Activated CD4-positive, alpha-beta T cell treated with anti-CD3 and anti-CD28 coated beads for 48 hours (primary cell): Measurements from ENCODE around the gene VGLL4.
"Not testable (repeated sequence)": the region's sequence is repeated elsewhere in the genome, so short reads cannot be mapped to it uniquely, and the experiment has no call there.

ENCODE experiments used
- DNase-seq: peaks from one replicate; pipeline ENCODE4 v3.0.0-alpha.2; 2020

The VGLL4 gene

GRCh38 chr3:11582191-11582968, 61.3 kb downstream of the VGLL4 start:
- DNase-seq = peak; percentile 24

GRCh38 chr3:11581237-11582190, 62.2 kb downstream of the VGLL4 start:
- DNase-seq = no peak

- DNase-seq = no peak
These were observed 63.1 kb downstream of the VGLL4 start for GRCh38 chr3:11580645-11581044.

GRCh38 chr3:11578169-11578568, 65.5 kb downstream of the VGLL4 start:
- no peak for DNase-seq

GRCh38 chr3:11576453-11576852, 67.3 kb downstream of the VGLL4 start:
- DNase-seq = no peak

- no peak for DNase-seq
These were observed 68.0 kb downstream of the VGLL4 start for GRCh38 chr3:11575677-11576076.

GRCh38 chr3:11574981-11575669, 68.6 kb downstream of the VGLL4 start:
- no peak for DNase-seq

GRCh38 chr3:11572660-11573059, 71.1 kb downstream of the VGLL4 start:
- DNase-seq = not testable (repeated sequence)

GRCh38 chr3:11570789-11571495, 72.8 kb downstream of the VGLL4 start:
- DNase-seq = no peak

GRCh38 chr3:11570251-11570650, 73.5 kb downstream of the VGLL4 start:
- no peak for DNase-seq

- DNase-seq = no peak
These were observed 74.5 kb downstream of the VGLL4 start for GRCh38 chr3:11569156-11569741.

- DNase-seq = no peak
These were observed 75.1 kb downstream of the VGLL4 start for GRCh38 chr3:11568503-11569155.

GRCh38 chr3:11567516-11568467, 75.9 kb downstream of the VGLL4 start:
- DNase-seq = peak; percentile 22

- no peak for DNase-seq
These were observed 76.8 kb downstream of the VGLL4 start for GRCh38 chr3:11566916-11567315.

- DNase-seq = no peak
These were observed 77.2 kb downstream of the VGLL4 start for GRCh38 chr3:11566478-11566877.

GRCh38 chr3:11565932-11566331, 77.8 kb downstream of the VGLL4 start:
- no peak for DNase-seq

- DNase-seq = no peak
These were observed 78.2 kb downstream of the VGLL4 start for GRCh38 chr3:11565492-11565891.

- no peak for DNase-seq
These were observed 78.6 kb downstream of the VGLL4 start for GRCh38 chr3:11565072-11565471.

- no peak for DNase-seq
These were observed 79.1 kb downstream of the VGLL4 start for GRCh38 chr3:11564577-11565001.

- DNase-seq = no peak
These were observed 79.9 kb downstream of the VGLL4 start for GRCh38 chr3:11563865-11564185.
